NCI-H128 (cell line): ENCODE measurements around the gene NPIPB8.
A peak's percentile ranks its signal among the peaks of the same experiment; 100 is the strongest.
"Not testable (repeated sequence)": the region's sequence is repeated elsewhere in the genome, so short reads cannot be mapped to it uniquely, and the experiment has no call there.

Source experiments
- DNase-seq: peaks from one replicate; lab custom pipeline; 2025; ENCODE audit not compliant: unreplicated experiment; lab: John Stamatoyannopoulos, UW

NPIPB8 gene

DNA sequence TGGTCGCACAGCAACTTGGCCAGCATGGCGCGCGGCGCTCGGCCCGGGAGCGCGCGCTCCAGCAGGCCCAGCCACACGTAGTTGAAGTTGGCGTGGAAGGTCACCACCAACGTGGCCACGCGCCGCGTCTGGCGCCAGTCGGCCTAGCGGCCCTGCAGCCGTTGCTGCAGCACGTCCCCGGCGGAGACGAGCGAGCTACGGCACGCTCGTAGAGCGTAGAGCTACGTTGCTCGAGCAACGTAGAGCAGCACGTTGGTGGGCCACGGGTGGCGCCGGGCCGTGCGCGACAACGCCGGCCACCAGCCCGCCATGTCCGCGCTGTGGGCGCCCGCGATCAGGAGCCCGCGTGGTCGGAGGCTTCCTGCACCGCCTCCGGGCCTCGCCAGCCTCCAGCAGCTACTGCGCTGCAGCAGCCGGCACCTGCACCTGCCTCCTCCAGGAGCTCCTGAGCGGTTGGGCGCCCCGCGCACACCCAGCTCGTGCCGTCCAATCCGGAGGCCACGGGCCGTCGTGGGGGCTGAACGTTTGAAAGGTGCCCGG lies 14.6 kb upstream of the NPIPB8 start:
- peak; percentile 42 for DNase-seq

DNA sequence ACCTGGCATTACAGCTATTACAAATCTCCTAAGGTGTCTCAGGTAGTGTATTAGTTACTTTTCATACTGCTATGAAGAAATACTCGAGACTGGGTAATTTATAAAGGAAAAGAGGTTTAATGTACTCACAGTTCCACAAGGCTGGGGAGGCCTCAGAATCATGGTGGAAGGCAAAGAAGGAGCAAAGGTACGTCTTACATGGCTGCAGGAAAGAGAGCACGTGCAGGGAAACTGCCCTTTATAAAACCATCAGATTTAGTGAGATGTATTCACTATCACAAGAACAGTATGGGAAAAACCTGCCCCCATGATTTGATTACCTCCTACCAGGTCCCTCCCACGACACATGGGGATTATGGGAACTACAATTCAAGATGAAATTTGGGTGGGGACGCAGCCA lies 7.0 kb upstream of the NPIPB8 start:
- DNase-seq = not testable (repeated sequence)

DNA sequence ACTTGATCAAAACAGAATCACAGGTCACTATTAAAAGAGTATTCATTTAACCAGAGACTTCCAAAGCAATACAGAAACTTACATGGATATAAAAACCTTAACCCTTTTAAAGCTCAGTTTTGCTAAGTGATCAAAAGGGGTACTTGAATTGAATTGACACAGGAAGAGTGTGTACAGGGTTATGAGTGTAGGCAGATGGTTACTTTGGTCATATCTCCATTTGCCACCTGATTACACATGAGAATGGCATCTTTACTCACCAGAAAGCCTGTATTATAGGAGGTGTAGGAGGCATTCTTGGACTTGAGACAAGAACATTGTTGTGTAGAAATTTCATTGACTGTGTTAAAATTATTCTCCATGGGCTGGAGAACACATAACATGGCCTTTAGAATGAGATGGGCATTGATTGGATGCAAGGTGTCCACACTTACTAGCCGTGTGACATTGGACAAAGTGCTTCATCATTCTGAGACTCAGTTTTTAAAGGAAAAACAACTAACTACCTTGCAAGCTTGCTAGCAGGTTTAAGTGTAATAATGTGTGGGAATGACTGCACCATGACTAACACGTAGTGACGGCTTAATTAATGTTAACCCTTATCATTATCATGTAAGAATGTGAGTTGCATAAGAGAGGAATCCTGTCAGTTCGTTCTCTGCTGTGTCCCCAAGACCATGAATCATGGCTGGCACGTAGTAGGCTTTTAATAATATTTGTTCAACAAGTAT lies 1.6 kb upstream of the NPIPB8 start:
- not testable (repeated sequence) for DNase-seq

DNA sequence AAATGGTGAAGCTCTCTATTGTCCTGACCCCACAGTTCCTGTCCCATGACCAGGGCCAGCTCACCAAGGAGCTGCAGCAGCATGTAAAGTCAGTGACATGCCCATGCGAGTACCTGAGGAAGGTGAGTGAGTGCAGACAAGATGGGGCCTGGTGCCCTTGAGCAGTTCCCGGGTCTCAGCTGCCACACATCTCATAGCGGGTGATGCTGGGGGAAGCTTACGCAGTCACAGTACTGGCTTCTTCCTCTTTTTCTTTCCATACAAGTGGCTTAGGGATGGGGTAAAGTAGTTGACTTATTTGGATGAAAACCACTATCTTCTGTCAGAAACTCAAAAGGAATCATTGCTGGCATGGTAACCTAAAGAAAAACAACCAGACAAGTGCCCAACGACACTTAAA lies 494 bp downstream of the NPIPB8 start:
- not testable (repeated sequence) for DNase-seq

DNA sequence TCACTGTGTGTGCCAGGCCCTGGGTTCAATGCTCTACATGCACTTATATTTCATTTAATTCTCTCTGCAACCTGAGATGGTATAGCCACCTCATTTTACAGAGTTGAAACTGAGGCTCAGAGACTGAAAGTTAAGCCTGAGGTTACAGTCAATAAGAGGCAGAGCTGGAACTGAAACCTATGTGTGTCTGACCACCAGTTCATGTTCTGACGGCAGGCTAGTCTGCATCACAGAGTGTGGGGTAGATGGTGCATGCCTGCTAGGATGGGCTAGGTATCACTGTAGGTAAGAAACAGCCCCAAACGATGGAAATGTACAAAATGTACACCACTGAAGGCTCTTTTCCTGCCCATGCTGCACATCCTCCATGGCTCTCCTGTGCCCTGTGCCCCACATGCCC lies 2.1 kb downstream of the NPIPB8 start:
- not testable (repeated sequence) for DNase-seq

DNA sequence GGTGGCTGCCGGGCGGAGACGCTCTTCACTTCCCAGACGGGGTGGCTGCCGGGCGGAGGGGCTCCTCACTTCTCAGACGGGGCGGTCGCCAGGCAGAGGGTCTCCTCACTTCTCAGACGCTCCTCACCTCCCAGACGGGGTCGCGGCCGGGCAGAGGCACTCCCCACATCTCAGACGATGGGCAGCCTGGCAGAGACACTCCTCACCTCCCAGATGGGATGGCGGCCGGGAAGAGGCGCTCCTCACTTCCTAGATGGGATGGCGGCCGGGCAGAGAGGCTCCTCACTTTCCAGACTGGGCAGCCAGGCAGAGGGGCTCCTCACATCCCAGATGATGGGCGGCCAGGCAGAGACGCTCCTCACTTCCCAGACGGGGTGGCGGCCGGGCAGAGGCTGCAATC lies 28.4 kb downstream of the NPIPB8 start:
- not testable (repeated sequence) for DNase-seq

DNA sequence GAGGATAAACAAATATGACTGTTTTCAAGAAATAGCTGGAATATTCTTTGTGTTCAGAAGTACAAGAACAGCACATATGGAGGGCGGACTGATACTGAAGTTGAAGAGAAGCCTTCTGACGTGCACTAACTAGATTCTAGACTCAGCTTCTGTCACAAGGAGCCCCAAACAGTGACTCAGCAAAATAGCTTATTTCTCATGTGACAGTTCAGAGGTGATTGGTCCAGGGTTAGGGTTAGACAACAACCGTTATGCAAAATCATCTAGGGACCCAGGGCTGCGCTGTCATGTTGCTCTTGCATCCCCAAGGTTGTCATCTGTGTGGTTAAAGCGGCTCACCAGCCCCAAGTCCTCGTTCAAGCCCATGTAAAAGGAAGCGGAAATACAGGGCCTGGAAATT lies 29.6 kb downstream of the NPIPB8 start:
- DNase-seq = not testable (repeated sequence)

DNA sequence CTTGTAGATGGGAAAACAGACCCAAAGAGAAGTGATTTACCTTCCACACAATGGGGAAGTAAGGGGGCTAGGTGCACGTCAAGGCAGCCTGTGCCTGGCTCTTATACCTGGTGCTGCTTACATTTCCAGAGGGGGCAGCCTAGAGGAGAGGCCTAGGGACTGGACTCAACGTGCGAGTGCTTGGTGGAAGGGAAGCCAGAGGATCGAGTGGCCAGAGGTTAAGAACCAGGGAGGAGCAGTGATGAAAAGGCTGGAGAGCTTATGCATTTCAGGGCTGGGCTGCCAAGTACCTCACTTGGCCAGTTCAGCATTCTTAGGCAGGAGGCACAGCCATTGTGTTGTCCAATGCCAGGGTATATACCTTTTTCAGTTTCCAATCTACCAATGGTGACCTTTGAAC lies 30.3 kb downstream of the NPIPB8 start:
- DNase-seq = not testable (repeated sequence)

DNA sequence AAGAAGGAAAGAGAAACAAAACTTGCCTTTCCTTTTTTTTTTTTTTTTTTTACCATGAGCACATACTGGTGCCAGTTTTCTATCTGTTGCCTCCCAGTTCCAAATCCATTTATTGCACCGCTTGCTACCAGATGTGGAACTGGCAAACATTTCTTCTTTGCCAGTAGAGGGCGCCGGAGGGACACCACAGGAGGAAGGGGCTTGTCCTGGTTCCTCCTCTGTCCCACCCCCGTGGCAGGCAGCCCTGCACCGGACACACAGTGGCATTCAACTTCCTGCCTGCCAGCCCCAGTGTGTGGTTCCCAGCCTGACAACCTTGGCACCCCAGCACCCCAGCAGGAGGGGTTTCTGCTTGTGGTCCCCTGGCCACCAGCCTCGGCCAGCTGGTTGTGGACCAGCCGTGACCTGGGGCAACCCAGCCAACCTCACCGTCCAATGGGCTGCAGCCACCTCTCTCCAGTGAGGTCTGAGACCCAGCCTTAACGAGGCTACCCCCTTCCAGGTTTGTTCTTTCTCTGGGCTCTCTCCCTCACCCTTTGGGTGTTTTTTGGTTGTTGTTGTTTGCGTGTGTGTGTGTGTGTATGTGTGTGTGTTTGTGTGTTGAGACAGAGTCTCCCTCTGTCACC lies 50.6 kb downstream of the NPIPB8 start:
- DNase-seq = not testable (repeated sequence)

DNA sequence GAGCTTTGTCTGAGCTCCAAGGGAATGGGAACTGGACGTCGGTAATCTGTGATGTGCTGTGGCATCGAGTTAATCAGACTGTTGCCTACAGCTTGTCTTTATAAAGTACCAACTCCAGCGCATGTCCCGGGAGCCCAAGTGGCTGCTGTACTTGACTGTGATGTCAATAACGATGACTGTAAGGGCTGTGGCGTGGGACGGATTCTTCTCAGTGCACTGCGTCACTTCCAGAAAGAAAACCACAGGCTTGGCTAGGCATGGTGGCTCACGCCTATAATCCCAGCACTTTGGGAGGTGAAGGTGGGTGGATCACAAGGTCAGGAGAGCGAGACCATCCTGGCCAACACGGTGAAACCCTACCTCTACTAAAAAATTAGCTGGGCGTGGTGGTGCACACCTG lies 51.6 kb downstream of the NPIPB8 start:
- not testable (repeated sequence) for DNase-seq

DNA sequence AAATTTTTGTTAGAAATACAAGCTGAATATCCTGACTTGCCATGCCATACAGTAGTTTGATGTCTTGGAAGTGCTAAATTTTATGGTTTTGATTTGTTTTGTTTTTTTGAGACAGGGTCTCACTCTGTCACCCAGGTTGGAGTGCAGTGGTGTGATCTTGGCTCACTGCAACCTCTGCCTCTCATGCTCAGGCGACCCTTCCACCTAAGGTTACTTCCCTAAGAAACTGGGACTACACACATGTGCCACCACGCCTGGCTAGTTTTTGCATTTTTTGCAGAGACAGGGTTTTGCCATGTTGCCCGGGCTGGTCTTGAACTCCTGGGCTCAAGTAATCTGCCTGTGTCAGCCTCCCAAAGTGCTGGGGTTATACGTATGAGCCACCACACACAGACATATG lies 53.9 kb downstream of the NPIPB8 start:
- not testable (repeated sequence) for DNase-seq

DNA sequence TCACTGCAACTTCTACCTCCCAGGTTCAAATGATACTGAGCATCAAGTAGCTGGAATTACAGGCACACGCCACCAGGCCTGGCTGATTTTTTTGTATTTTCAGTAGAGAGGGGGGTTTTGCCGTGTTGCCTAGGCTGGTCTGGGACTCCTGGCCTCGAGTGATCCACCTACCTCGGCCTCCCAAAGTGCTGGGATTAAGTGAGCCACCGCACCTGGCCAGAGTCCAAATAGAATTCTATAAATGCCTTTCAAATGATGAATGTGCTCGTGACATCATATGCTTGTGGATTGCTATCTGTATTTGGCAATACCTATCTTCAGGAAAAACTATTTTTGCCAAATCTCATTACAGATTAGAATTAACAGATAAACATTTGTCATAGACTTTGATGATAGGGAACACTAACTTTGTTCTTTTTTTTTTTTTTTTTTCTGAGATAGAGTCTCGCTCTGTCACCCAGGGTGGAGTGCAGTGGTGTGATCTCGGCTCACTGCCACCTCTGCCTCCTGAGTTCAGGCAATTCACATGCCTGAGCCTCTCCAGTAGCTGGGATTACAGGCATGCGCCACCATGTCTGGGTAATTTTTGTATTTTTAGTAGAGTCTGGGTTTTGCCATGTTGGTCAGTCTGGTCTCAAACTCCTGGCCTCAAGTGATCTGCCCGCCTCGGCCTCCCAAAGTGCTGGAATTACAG lies 55.5 kb downstream of the NPIPB8 start:
- DNase-seq = not testable (repeated sequence)

DNA sequence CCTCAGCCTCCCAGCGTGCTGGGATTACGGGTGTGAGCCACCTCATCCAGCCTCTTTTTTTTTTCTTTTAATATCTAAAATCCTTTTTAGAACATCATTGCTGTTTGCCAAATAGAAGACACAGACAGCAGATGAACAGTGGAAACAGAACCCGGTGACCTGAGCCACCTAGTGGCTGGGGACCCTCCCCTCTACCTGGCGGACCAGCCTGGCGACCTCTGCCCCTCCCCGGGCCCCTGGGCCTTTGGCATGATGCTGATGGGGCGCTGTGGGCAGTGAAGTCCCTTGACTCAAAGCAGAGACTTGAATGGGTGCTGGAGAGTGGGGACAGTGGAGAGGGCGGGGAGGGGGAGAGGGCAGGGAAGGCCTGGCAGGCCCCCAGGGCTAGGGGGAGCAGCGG lies 61.9 kb downstream of the NPIPB8 start:
- not testable (repeated sequence) for DNase-seq

DNA sequence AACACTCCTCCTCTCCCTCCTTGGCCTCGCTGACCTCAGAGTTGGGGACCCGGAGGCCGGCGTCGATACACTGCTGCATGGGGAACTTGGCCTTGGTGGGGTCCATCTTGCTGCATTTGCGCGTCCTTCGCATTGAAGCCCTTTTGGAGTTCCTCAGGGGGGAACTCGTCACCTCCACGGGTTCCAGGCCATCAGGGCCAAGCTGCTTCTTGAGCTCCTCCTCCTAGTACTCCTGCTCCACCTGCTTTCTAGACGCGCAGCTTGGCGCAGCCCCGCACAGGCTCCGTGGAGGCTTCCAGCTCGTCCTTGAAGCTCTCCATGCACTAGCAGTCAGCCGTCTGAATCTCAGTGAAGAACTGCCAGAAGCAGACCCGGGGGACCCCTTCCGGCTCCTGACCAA lies 62.5 kb downstream of the NPIPB8 start:
- not testable (repeated sequence) for DNase-seq

DNA sequence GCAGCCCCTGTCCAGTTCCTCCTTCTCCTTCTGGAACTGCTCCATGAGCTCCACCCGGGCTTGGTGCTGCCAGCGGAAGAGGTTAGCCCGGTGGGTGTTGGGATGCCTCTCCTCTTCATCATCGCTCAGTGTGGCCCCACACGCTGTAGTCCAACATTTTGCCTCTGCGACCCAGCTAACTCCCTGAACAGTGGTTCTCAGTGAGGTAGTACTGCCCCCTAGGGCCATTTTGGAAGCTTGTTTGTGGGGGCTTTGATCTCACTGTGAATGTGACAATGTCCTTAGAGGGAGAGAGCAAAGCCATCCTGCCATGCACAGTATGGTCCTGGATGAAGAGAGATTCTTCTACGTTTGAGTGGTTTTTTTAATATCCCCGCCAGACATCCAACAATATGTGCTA lies 63.5 kb downstream of the NPIPB8 start:
- DNase-seq = not testable (repeated sequence)

DNA sequence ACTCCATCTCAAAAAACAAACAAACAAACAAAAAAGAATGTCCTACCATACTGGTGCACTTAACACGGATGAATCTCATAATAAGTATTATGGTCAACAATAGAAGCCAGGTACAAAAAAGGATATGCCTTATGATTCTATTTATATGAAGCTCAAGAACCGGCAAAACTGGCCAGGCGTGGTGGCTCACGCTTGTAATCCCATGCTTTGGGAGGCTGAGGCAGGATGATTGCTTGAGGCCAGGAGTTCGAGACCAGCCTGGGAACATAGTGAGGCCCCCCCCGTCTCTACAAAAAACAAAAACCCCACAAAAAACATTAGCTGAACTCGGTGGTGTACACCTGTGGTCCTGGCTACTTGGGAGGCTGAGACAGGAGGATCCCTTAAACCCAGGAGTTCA lies 66.4 kb downstream of the NPIPB8 start:
- not testable (repeated sequence) for DNase-seq
